ENCODE measurements around the gene IL1B.
A peak's percentile ranks its signal among the peaks of the same experiment; 100 is the strongest.

IL1B gene

DNA sequence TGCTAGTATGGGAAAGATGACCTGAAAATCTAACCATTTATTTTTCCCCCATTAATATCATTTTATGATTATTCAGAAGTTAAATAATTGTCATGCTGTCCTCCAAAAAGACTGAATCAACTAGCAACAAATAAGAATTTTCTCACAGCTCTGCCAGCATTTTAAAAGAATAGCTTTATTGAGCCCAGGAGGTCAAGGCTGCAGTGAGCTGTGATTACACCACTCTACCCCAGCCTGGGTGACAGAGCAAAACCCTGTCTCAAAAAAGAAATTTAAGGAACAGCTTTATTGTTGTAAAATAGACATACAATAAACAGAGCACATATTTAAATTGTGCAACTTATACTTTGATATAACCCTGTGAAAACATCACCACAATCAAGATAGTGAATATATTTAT, 27.5 kb downstream of the IL1B start:
- TF ChIP-seq, protein P1, sequence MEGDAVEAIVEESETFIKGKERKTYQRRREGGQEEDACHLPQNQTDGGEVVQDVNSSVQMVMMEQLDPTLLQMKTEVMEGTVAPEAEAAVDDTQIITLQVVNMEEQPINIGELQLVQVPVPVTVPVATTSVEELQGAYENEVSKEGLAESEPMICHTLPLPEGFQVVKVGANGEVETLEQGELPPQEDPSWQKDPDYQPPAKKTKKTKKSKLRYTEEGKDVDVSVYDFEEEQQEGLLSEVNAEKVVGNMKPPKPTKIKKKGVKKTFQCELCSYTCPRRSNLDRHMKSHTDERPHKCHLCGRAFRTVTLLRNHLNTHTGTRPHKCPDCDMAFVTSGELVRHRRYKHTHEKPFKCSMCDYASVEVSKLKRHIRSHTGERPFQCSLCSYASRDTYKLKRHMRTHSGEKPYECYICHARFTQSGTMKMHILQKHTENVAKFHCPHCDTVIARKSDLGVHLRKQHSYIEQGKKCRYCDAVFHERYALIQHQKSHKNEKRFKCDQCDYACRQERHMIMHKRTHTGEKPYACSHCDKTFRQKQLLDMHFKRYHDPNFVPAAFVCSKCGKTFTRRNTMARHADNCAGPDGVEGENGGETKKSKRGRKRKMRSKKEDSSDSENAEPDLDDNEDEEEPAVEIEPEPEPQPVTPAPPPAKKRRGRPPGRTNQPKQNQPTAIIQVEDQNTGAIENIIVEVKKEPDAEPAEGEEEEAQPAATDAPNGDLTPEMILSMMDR (IDR thresholded peaks at IDR 0.05; ENCODE audit: insufficient read depth, low read depth, low read length, missing control alignments): no peak
- DNase-seq (ENCODE audit: low read depth): no peak
- no peak overlapping the region for H3K4me3 ChIP-seq (ENCODE audit: low read depth, low read length)

DNA sequence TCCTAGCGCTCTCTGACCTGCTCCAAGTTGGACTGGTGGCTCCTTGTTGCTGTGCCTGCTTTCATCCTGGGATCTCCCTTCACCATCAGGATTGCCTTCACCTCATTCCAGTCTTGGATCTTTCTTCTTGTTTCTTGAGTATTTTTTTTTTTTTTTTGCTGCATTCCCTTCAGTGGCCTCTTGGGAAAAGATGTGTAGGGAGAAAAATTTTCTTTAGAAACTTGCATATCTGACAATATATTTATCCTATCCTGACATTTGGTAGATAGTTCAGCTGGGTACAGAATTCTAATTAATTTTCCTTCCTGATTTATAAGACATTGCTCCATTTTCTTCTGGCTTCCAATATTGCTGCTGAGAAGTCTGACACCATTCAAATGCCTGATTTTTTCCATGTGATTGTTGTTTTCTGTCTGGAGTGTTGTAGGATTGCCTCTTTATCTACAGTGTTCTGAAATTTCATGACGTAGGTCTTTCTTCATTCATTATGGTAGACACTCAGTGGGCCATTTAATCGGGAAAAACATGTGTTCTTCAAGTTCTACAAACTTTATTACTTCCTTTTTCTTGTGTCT, 29.3 kb downstream of the IL1B start:
- no peak for DNase-seq (ENCODE audit: low read depth)
- H3K4me3 ChIP-seq (ENCODE audit: low read depth, low read length): no peak overlapping the region
- TF ChIP-seq, protein P1 (IDR thresholded peaks at IDR 0.05; ENCODE audit: insufficient read depth, low read depth, low read length, missing control alignments): no peak

DNA sequence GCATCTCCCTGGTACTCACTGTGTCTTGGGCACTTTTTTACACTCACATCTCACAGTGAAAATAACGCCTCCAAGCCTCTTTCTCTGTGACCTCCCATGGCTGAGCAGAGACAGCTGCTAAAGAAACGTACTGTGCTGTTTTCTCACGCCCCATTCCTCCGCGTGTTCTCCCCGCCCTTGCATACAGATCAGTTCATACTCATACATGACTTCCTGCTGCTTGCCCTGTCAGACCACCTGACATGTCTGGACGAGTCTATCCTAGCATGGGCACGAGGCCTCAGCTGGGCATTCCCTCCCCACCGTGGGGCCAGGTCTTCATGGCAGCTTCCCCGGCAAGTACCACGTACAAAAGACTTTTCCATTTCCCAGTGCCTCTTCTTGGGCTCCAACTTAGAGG, 31.0 kb downstream of the IL1B start:
- peak; percentile 92 for DNase-seq (ENCODE audit: low read depth)
- TF ChIP-seq, protein P1 (IDR thresholded peaks at IDR 0.05; ENCODE audit: insufficient read depth, low read depth, low read length, missing control alignments): no peak
- peak overlapping the region; percentile 35 for H3K4me3 ChIP-seq (ENCODE audit: low read depth, low read length)

GRCh38 chr2:112803691-112804521, 32.7 kb downstream of the IL1B start:
- TF ChIP-seq, protein P1 (IDR thresholded peaks at IDR 0.05; ENCODE audit: insufficient read depth, low read depth, low read length, missing control alignments): no peak
- DNase-seq (ENCODE audit: low read depth): peak; percentile 49
- H3K4me3 ChIP-seq (ENCODE audit: low read depth, low read length): no peak overlapping the region

- no peak overlapping the region for H3K4me3 ChIP-seq (ENCODE audit: low read depth, low read length)
- TF ChIP-seq, protein P1 (IDR thresholded peaks at IDR 0.05; ENCODE audit: insufficient read depth, low read depth, low read length, missing control alignments): no peak
- DNase-seq (ENCODE audit: low read depth): no peak
These were observed 35.5 kb downstream of the IL1B start for GRCh38 chr2:112800881-112801583.

GRCh38 chr2:112798979-112799975, 37.3 kb downstream of the IL1B start:
- TF ChIP-seq, protein P1 (IDR thresholded peaks at IDR 0.05; ENCODE audit: insufficient read depth, low read depth, low read length, missing control alignments): no peak
- DNase-seq (ENCODE audit: low read depth): no peak
- H3K4me3 ChIP-seq (ENCODE audit: low read depth, low read length): no peak overlapping the region

Data from GM12865 (cell line).